HepG2 (cell line): ENCODE results near the gene ST7L. TPM values are rescaled to one million over a fixed set of nuclear protein-coding genes. Genes with fewer than 3 reads are reported as not detected.
A peak's percentile ranks its signal among the peaks of the same experiment; 100 is the strongest.

Experiments
- BCL6 ChIP-seq: IDR thresholded peaks from 2 replicates; pipeline ENCODE4 v1.6.1; 2016; ENCODE audit warnings: missing genetic modification reagents, missing compliant biosample characterization
- ETS1 ChIP-seq: sonication (generic); formaldehyde crosslinking; IDR thresholded peaks from 2 replicates; pipeline ENCODE4 v1.4.0; 2020; ENCODE audit warnings: missing genetic modification reagents
- GATAD1 ChIP-seq: IDR thresholded peaks from 2 replicates; pipeline ENCODE4 v1.6.1; 2016; ENCODE audit warnings: missing genetic modification reagents, missing compliant biosample characterization
- GATAD2A ChIP-seq: IDR thresholded peaks from 2 replicates; pipeline ENCODE4 v1.6.1; 2016
- GFI1 ChIP-seq: sonication (generic); formaldehyde crosslinking; IDR thresholded peaks from 2 replicates; pipeline ENCODE4 v1.5.0; 2020; ENCODE audit warnings: missing genetic modification reagents, mild to moderate bottlenecking, borderline replicate concordance
- HIVEP1 ChIP-seq: sonication (generic); formaldehyde crosslinking; IDR thresholded peaks from 2 replicates; pipeline ENCODE4 v1.4.0; 2020; ENCODE audit warnings: mild to moderate bottlenecking, missing genetic modification reagents
- HOXA9 ChIP-seq: sonication (generic); formaldehyde crosslinking; IDR thresholded peaks from 2 replicates; pipeline ENCODE4 v1.8.1; 2022; ENCODE audit warnings: missing genetic modification reagents, mild to moderate bottlenecking, moderate library complexity, borderline replicate concordance
- IKZF4 ChIP-seq: sonication (generic); formaldehyde crosslinking; IDR thresholded peaks from 2 replicates; pipeline ENCODE4 v1.5.1; 2020; ENCODE audit warnings: borderline replicate concordance, mild to moderate bottlenecking, low read depth, missing genetic modification reagents; ENCODE audit errors: not compliant biosample characterization
- KLF12 ChIP-seq: sonication (generic); formaldehyde crosslinking; IDR thresholded peaks from 2 replicates; pipeline ENCODE4 v1.4.0; 2020; ENCODE audit warnings: missing genetic modification reagents, borderline replicate concordance
- MED1 ChIP-seq: sonication (generic); formaldehyde crosslinking; IDR thresholded peaks from 2 replicates; pipeline ENCODE4 v1.4.0; 2020; ENCODE audit warnings: missing genetic modification reagents
- MYC ChIP-seq: sonication (generic); formaldehyde crosslinking; IDR thresholded peaks from 2 replicates; pipeline ENCODE4 v1.9.0; 2021; ENCODE audit warnings: missing genetic modification reagents, borderline replicate concordance
- POLR2A ChIP-seq, 2 experiments: IDR thresholded peaks; 2 replicates each; pipeline ENCODE4 v1.6.1; 2011; ENCODE audit warnings: low read depth in 2 of 2, low read length in 2 of 2, mild to moderate bottlenecking in 1 of 2, moderate library complexity in 1 of 2; ENCODE audit not compliant: insufficient read depth in 1 of 2
- RBFOX2 ChIP-seq: fragments of 200-400 bp; formaldehyde crosslinking; IDR thresholded peaks from 2 replicates; pipeline ENCODE4 v1.6.1; 2017; ENCODE audit warnings: low read depth, mild to moderate bottlenecking, low read length
- RORA ChIP-seq: sonication (generic); formaldehyde crosslinking; IDR thresholded peaks from 2 replicates; pipeline ENCODE4 v1.5.0; 2020; ENCODE audit warnings: mild to moderate bottlenecking, missing genetic modification reagents, moderate library complexity
- SAFB2 ChIP-seq: sonication (generic); formaldehyde crosslinking; IDR thresholded peaks from 2 replicates; pipeline ENCODE4 v1.5.1; 2020; ENCODE audit warnings: missing genetic modification reagents, low read depth, mild to moderate bottlenecking, borderline replicate concordance
- TEAD3 ChIP-seq: optimal IDR thresholded peaks from 2 replicates; pipeline ENCODE3; 2016; ENCODE audit warnings: borderline replicate concordance
- TOPORS ChIP-seq: sonication (generic); formaldehyde crosslinking; IDR thresholded peaks from 2 replicates; pipeline ENCODE4 v1.8.0; 2023; ENCODE audit warnings: mild to moderate bottlenecking, missing genetic modification reagents
- YY1 ChIP-seq: IDR thresholded peaks from 2 replicates; pipeline ENCODE4 v1.6.1; 2011; ENCODE audit warnings: low read length, low read depth, moderate library complexity, mild to moderate bottlenecking; ENCODE audit not compliant: insufficient read depth, insufficient replicate concordance
- ZBTB7B ChIP-seq: sonication (generic); formaldehyde crosslinking; IDR thresholded peaks from 2 replicates; pipeline ENCODE4 v1.4.0; 2020; ENCODE audit warnings: missing genetic modification reagents
- ZFP1 ChIP-seq: IDR thresholded peaks from 2 replicates; pipeline ENCODE4 v1.6.1; 2016
- ZFX ChIP-seq: sonication (generic); formaldehyde crosslinking; IDR thresholded peaks from 2 replicates; pipeline ENCODE4 v1.4.0; 2020; ENCODE audit warnings: mild to moderate bottlenecking, low read depth, missing genetic modification reagents, moderate library complexity
- ZKSCAN1 ChIP-seq: fragments of 150-350 bp; IDR thresholded peaks from 2 replicates; pipeline ENCODE4 v1.6.1; 2014; ENCODE audit warnings: low read length
- ZNF232 ChIP-seq: sonication (generic); formaldehyde crosslinking; IDR thresholded peaks from 2 replicates; pipeline ENCODE4 v1.4.0; 2020; ENCODE audit warnings: missing genetic modification reagents, borderline replicate concordance
- ZNF331 ChIP-seq: sonication (generic); formaldehyde crosslinking; IDR thresholded peaks from 2 replicates; pipeline ENCODE4 v1.4.0; 2020; ENCODE audit warnings: missing genetic modification reagents
- ZNF430 ChIP-seq: sonication (generic); formaldehyde crosslinking; IDR thresholded peaks from 2 replicates; pipeline ENCODE4 v1.9.0; 2021; ENCODE audit warnings: mild to moderate bottlenecking, missing genetic modification reagents
- ZNF615 ChIP-seq: sonication (generic); formaldehyde crosslinking; IDR thresholded peaks from 2 replicates; pipeline ENCODE4 v1.5.0; 2020; ENCODE audit warnings: mild to moderate bottlenecking, missing genetic modification reagents, borderline replicate concordance
- polyA plus RNA-seq, 8 experiments: library from polyadenylated mRNA; depleted of rRNA in 3 of 8; stranded (reverse) in 7 of 8; unstranded in 1 of 8; fragments of >200 nt; fragmentation: Illumina TruSeq in 4 of 8; extraction: Trizol in 4 of 8; gene quantifications; 2 replicates each; pipeline versions ENCODE4 v1.2.1 to v1.2.3, GENCODE V29; 2011 to 2016; ENCODE audit warnings: low read depth in 4 of 8, missing spikeins in 1 of 8, mixed read lengths in 1 of 8; ENCODE audit not compliant: insufficient read depth in 1 of 8
- total RNA-seq, 5 experiments: library from RNA; depleted of rRNA; stranded (reverse); fragments of >200 nt; fragmentation: Illumina TruSeq; extraction: Trizol; gene quantifications; 2 replicates each; pipeline ENCODE4 v1.2.3, GENCODE V29; 2016; ENCODE audit warnings: low read depth in 1 of 5
- TF ChIP-seq, protein P1 (sequence below): sonication (generic); formaldehyde crosslinking; IDR thresholded peaks from 2 replicates; pipeline ENCODE4 v1.5.0; 2020; ENCODE audit warnings: mild to moderate bottlenecking, missing genetic modification reagents, moderate library complexity
- TF ChIP-seq, protein P2 (sequence below): sonication (generic); formaldehyde crosslinking; IDR thresholded peaks from 2 replicates; pipeline ENCODE4 v1.8.0; 2023; ENCODE audit warnings: mild to moderate bottlenecking, missing genetic modification reagents

The ST7L gene
- total and polyA plus RNA-seq, 2 of the 13 experiments (the other 11 are each of a cell fraction or from before 2014, with no cell fraction given), result 8.6 to 19.9 TPM

DNA sequence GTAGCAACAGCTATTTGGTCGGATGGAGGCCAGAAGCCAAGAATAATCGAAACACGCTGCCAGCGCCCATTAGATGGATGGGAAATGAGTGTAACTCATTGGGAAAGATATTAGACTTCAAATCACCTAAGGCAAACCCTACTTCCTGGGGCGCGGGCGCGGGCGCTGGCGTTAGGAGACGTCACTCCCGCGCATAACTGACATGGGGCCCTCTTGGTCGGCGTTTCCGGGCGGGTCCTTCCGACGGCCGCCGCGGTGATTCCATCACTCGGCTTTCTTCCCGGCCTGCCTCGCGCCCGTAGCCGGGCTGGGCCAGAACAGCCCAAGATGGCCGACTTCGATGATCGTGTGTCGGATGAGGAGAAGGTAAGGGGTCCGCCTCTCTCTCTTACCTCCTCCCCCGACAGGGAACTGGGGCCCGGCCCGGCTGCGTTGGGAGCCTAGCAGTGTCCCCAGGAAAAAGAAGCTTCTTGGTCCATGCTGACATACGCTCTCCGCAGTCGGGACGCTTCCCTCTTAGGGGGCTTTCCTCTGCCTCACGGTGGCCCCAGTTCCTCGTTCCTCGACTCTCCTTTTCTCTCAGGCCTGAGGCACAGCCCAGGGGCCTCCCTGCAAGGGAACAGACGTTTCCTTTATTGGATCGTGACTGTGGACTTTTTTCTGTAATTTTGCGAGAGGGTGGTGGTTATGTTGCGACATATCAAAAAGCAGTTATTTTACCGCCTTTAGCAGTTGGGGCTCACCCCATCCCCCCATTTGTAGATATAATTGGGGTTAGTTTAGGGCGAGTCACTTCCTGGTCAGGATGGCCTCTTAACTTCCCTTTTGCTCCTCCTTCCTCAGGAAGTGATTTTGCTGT is 806 bp upstream of the ST7L start, which contains the start of gene CAPZA1 (continued):
- TF ChIP-seq ZNF232 (CRISPR knock-in tag) (0 out of 2 replicates have a peak, but pooled peaks have one; percentile 59), POLR2A (IDR thresholded peaks at IDR 0.05; ENCODE audit: insufficient read depth in 1 of 2, low read depth in 2 of 2, low read length in 2 of 2) (peak; percentile 79 to 92), YY1 (peak; percentile 97), GFI1 (CRISPR knock-in tag) (peak; percentile 67; the same call in 1 of the 2 replicates), MYC (CRISPR knock-in tag) (peak; percentile 55; the same call in 1 of the 2 replicates), ZNF430 (0 out of 2 replicates have a peak, but pooled peaks have one; percentile 29), ETS1 (no peak), IKZF4 (CRISPR knock-in tag) (no peak), BCL6 (CRISPR knock-in tag) (0 out of 2 replicates have a peak, but pooled peaks have one; percentile 29), RORA (CRISPR knock-in tag) (0 out of 2 replicates have a peak, but pooled peaks have one; percentile 3), ZBTB7B (CRISPR knock-in tag) (no peak), HIVEP1 (CRISPR knock-in tag) (no peak; the same call in 1 of the 2 replicates), ZFP1 (CRISPR knock-in tag) (no peak), HOXA9 (CRISPR knock-in tag) (no peak), TEAD3 (CRISPR knock-in tag) (peak; percentile 35), MED1 (peak; percentile 67), KLF12 (CRISPR knock-in tag) (0 out of 2 replicates have a peak, but pooled peaks have one; percentile 14), SAFB2 (CRISPR knock-in tag) (no peak), TOPORS (no peak), ZNF331 (CRISPR knock-in tag) (peak; percentile 59), RBFOX2 (peak; percentile 82), GATAD2A (peak; percentile 58; the same call in 1 of the 2 replicates), ZKSCAN1 (no peak), ZNF615 (CRISPR knock-in tag) (0 out of 2 replicates have a peak, but pooled peaks have one; percentile 71), ZFX (CRISPR knock-in tag) (peak; percentile 83), GATAD1 (CRISPR knock-in tag) (peak; percentile 85)
- TF ChIP-seq, protein P1, sequence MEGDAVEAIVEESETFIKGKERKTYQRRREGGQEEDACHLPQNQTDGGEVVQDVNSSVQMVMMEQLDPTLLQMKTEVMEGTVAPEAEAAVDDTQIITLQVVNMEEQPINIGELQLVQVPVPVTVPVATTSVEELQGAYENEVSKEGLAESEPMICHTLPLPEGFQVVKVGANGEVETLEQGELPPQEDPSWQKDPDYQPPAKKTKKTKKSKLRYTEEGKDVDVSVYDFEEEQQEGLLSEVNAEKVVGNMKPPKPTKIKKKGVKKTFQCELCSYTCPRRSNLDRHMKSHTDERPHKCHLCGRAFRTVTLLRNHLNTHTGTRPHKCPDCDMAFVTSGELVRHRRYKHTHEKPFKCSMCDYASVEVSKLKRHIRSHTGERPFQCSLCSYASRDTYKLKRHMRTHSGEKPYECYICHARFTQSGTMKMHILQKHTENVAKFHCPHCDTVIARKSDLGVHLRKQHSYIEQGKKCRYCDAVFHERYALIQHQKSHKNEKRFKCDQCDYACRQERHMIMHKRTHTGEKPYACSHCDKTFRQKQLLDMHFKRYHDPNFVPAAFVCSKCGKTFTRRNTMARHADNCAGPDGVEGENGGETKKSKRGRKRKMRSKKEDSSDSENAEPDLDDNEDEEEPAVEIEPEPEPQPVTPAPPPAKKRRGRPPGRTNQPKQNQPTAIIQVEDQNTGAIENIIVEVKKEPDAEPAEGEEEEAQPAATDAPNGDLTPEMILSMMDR, result peak; percentile 28; the same call in 1 of the 2 replicates
- TF ChIP-seq, protein P2, sequence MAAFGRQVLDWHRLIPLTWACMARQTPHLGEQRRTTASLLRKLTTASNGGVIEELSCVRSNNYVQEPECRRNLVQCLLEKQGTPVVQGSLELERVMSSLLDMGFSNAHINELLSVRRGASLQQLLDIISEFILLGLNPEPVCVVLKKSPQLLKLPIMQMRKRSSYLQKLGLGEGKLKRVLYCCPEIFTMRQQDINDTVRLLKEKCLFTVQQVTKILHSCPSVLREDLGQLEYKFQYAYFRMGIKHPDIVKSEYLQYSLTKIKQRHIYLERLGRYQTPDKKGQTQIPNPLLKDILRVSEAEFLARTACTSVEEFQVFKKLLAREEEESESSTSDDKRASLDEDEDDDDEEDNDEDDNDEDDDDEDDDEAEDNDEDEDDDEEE (CRISPR knock-in tag), result peak; percentile 87; the same call in 1 of the 2 replicates
